Neural cell (in vitro differentiated cells): ENCODE results near the gene CORO2A. TPM values are rescaled to one million over a fixed set of nuclear protein-coding genes. Genes with fewer than 3 reads are reported as not detected.

Source experiments
- H2AFZ ChIP-seq: fragments of 200-600, 300-800 bp; sonication (generic), shearing (Covaris generic); 2 replicates; pipeline ENCODE4 v1.6.0; 2014; ENCODE audit warnings: low read depth, mild to moderate bottlenecking, antibody characterized with exemption, low read length, moderate library complexity
- H3F3A ChIP-seq: fragments of 200-600 bp; shearing (Covaris generic); 2 replicates; pipeline ENCODE4 v1.6.1; 2016; ENCODE audit warnings: mild to moderate bottlenecking, moderate library complexity, mixed read lengths, antibody characterized with exemption, low read length; ENCODE audit not compliant: insufficient read depth, poor library complexity, severe bottlenecking
- H3K27ac ChIP-seq: fragments of 200-600, 300-800 bp; sonication (generic), shearing (Covaris generic); 2 replicates; pipeline ENCODE4 v1.5.1; 2014; ENCODE audit warnings: mild to moderate bottlenecking, low read length, moderate library complexity
- H3K27me3 ChIP-seq: fragments of 300-800, 200-600 bp; sonication (generic), shearing (Covaris generic); 2 replicates; pipeline ENCODE4 v1.6.0; 2014; ENCODE audit warnings: mild to moderate bottlenecking, low read depth, low read length, moderate library complexity; ENCODE audit not compliant: insufficient read depth
- H3K36me3 ChIP-seq: fragments of 300-800, 200-600 bp; sonication (generic), shearing (Covaris generic); 2 replicates; pipeline ENCODE4 v1.5.1; 2014; ENCODE audit warnings: mild to moderate bottlenecking, antibody characterized with exemption, low read length, moderate library complexity; ENCODE audit not compliant: insufficient read depth
- H3K4me2 ChIP-seq: fragments of 300-800, 200-600 bp; sonication (generic), shearing (Covaris generic); 2 replicates; pipeline ENCODE4 v1.6.0; 2014; ENCODE audit warnings: mild to moderate bottlenecking, low read length
- H3K4me3 ChIP-seq: fragments of 300-800, 200-600 bp; sonication (generic), shearing (Covaris generic); 2 replicates; pipeline ENCODE4 v1.5.1; 2014; ENCODE audit warnings: mild to moderate bottlenecking, low read length, moderate library complexity
- H3K79me2 ChIP-seq: fragments of 200-600 bp; shearing (Covaris generic); replicated peaks from 2 replicates; pipeline ENCODE4 v1.6.0; 2014; ENCODE audit warnings: mild to moderate bottlenecking, low read length, moderate library complexity; ENCODE audit not compliant: insufficient read depth
- H3K9ac ChIP-seq: fragments of 300-800, 200-600 bp; sonication (generic), shearing (Covaris generic); 2 replicates; pipeline ENCODE4 v1.6.1; 2016; ENCODE audit warnings: mild to moderate bottlenecking, low read length, mixed read lengths
- H3K9me2 ChIP-seq: fragments of 200-600 bp; shearing (Covaris generic); 2 replicates; pipeline ENCODE4 v1.6.1; 2016; ENCODE audit warnings: mild to moderate bottlenecking, low read length, mixed read lengths; ENCODE audit not compliant: insufficient read depth
- H3K9me3 ChIP-seq: fragments of 200-600, 300-800 bp; sonication (generic), shearing (Covaris generic); 2 replicates; pipeline ENCODE4 v1.6.1; 2016; ENCODE audit warnings: mild to moderate bottlenecking, mixed run types, low read length, moderate library complexity, mixed read lengths
- H4K20me1 ChIP-seq: fragments of 200-600 bp; shearing (Covaris generic); 2 replicates; pipeline ENCODE4 v1.6.1; 2016; ENCODE audit warnings: mild to moderate bottlenecking, mixed run types; ENCODE audit not compliant: insufficient read depth
- EP300 ChIP-seq: fragments of 450-650 bp; conservative IDR thresholded peaks from 2 replicates; pipeline ENCODE4 v1.6.1; 2014; ENCODE audit warnings: antibody characterized with exemption, mild to moderate bottlenecking, moderate library complexity; ENCODE audit not compliant: poor library complexity, severe bottlenecking
- EZH2 ChIP-seq: fragments of 200-600, 300-800 bp; shearing (Covaris generic), sonication (generic); IDR thresholded peaks from 2 replicates; pipeline ENCODE4 v1.6.1; 2014; ENCODE audit warnings: antibody characterized with exemption, low read length, borderline replicate concordance, mild to moderate bottlenecking; ENCODE audit not compliant: insufficient read depth, poor library complexity, severe bottlenecking
- MXI1 ChIP-seq: fragments of 450-650 bp; conservative IDR thresholded peaks from 2 replicates; pipeline ENCODE4 v1.6.1; 2014; ENCODE audit warnings: antibody characterized with exemption, mild to moderate bottlenecking; ENCODE audit not compliant: poor library complexity, severe bottlenecking
- POLR2AphosphoS5 ChIP-seq: IDR thresholded peaks from 2 replicates; pipeline ENCODE4 v1.6.1; 2012
- RAD21 ChIP-seq: fragments of 450-650 bp; conservative IDR thresholded peaks from 2 replicates; pipeline ENCODE4 v1.6.1; 2014; ENCODE audit warnings: antibody characterized with exemption, mild to moderate bottlenecking, moderate library complexity
- SMC3 ChIP-seq: fragments of 450-650 bp; conservative IDR thresholded peaks from 2 replicates; pipeline ENCODE4 v1.6.1; 2014; ENCODE audit warnings: antibody characterized with exemption, mild to moderate bottlenecking, moderate library complexity; ENCODE audit not compliant: poor library complexity
- TAF1 ChIP-seq: IDR thresholded peaks from 2 replicates; pipeline ENCODE4 v1.6.1; 2012; ENCODE audit warnings: low read depth
- polyA plus RNA-seq: library from polyadenylated mRNA; depleted of rRNA; stranded (reverse); fragments of >200 nt; gene quantifications from 2 replicates; pipeline ENCODE4 v1.2.3, GENCODE V29; 2014
- TF ChIP-seq, protein P1 (sequence below): fragments of 450-650 bp; IDR thresholded peaks from 2 replicates; pipeline ENCODE4 v1.5.1; 2014; ENCODE audit warnings: antibody characterized with exemption, mild to moderate bottlenecking, moderate library complexity; ENCODE audit not compliant: poor library complexity, severe bottlenecking
- TF ChIP-seq, protein P2 (sequence below): IDR thresholded peaks from 2 replicates; pipeline ENCODE4 v1.6.1; 2012; ENCODE audit warnings: borderline replicate concordance

Gene CORO2A
- polyA plus RNA-seq, 1 donor from 2014 or later = 1.9 TPM

DNA sequence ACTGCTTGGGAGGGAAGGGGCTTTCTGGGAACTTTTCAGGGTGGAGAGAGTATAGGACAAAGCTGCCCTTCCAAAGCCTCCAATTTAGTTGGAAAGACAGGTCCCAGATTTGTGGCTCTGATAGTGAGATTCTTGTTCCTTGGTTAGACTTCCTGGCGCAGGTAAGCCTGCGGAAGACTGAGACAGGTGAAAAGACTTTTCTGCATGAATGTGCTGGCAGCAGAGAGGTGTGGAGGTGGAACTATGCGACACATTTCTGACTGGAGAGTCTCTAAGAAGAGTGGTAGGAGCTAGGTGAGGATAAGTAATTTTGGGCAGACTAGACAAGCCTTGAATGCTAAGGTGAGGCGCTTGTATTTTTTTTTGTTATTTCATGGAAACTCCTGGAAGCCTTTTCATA is 106.0 kb downstream of the CORO2A start:
- Histone ChIP-seq H3K4me2 (no peak overlapping the region), H3K9me3 (no peaks in the 10 kb centered on the region), H3K36me3 (no peaks in the 10 kb centered on the region), H3F3A (no peaks in the 10 kb centered on the region), H4K20me1 (no peaks in the 10 kb centered on the region), H2AFZ (no peak overlapping the region), H3K27ac (no peak overlapping the region), H3K4me3 (no peak overlapping the region), H3K27me3 (no peaks in the 10 kb centered on the region), H3K9me2 (no peaks in the 10 kb centered on the region), H3K79me2 (no peaks in the 10 kb centered on the region), H3K9ac (no peak overlapping the region)
- TF ChIP-seq EP300 = no peak
- TF ChIP-seq TAF1 = no peak
- TF ChIP-seq, protein P1, sequence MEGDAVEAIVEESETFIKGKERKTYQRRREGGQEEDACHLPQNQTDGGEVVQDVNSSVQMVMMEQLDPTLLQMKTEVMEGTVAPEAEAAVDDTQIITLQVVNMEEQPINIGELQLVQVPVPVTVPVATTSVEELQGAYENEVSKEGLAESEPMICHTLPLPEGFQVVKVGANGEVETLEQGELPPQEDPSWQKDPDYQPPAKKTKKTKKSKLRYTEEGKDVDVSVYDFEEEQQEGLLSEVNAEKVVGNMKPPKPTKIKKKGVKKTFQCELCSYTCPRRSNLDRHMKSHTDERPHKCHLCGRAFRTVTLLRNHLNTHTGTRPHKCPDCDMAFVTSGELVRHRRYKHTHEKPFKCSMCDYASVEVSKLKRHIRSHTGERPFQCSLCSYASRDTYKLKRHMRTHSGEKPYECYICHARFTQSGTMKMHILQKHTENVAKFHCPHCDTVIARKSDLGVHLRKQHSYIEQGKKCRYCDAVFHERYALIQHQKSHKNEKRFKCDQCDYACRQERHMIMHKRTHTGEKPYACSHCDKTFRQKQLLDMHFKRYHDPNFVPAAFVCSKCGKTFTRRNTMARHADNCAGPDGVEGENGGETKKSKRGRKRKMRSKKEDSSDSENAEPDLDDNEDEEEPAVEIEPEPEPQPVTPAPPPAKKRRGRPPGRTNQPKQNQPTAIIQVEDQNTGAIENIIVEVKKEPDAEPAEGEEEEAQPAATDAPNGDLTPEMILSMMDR = no peak
- no peak for TF ChIP-seq POLR2AphosphoS5
- TF ChIP-seq SMC3 = no peak

DNA sequence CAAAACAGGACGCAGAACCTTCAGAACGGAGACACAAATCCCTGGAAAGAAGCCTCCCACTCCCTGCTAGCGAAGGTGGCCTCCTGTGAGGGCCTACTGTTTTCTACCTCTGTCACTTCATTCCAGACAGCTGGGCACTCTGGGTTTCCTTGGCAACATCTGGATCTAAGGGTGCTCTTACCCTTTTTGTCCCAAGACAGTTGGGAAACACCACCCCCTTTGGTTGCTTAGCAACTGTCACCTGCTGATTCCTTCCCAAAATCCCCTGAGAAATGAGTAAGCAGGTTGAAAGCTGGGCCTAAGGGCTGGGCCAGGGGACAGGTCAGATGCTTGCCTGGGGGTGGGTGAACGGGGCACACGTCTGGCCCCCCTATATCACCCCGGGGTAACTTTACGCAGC is 106.5 kb downstream of the CORO2A start:
- no peak overlapping the region for H3K27ac ChIP-seq
- no peak for TF ChIP-seq SMC3
- TF ChIP-seq, protein P2, sequence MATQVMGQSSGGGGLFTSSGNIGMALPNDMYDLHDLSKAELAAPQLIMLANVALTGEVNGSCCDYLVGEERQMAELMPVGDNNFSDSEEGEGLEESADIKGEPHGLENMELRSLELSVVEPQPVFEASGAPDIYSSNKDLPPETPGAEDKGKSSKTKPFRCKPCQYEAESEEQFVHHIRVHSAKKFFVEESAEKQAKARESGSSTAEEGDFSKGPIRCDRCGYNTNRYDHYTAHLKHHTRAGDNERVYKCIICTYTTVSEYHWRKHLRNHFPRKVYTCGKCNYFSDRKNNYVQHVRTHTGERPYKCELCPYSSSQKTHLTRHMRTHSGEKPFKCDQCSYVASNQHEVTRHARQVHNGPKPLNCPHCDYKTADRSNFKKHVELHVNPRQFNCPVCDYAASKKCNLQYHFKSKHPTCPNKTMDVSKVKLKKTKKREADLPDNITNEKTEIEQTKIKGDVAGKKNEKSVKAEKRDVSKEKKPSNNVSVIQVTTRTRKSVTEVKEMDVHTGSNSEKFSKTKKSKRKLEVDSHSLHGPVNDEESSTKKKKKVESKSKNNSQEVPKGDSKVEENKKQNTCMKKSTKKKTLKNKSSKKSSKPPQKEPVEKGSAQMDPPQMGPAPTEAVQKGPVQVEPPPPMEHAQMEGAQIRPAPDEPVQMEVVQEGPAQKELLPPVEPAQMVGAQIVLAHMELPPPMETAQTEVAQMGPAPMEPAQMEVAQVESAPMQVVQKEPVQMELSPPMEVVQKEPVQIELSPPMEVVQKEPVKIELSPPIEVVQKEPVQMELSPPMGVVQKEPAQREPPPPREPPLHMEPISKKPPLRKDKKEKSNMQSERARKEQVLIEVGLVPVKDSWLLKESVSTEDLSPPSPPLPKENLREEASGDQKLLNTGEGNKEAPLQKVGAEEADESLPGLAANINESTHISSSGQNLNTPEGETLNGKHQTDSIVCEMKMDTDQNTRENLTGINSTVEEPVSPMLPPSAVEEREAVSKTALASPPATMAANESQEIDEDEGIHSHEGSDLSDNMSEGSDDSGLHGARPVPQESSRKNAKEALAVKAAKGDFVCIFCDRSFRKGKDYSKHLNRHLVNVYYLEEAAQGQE = no peak
- no peak for TF ChIP-seq MXI1
- TF ChIP-seq RAD21 = no peak
- TF ChIP-seq EZH2 = no peak
- TF ChIP-seq POLR2AphosphoS5 = no peak
- TF ChIP-seq, protein P1 = no peak
- TF ChIP-seq TAF1 = no peak
- TF ChIP-seq EP300 = no peak

More for the DNA sequence above, 106.5 kb downstream of the CORO2A start:
- Histone ChIP-seq H3K4me3 (no peak overlapping the region), H4K20me1 (no peaks in the 10 kb centered on the region), H3F3A (no peaks in the 10 kb centered on the region), H3K36me3 (no peaks in the 10 kb centered on the region), H3K27me3 (no peaks in the 10 kb centered on the region), H3K9me3 (no peaks in the 10 kb centered on the region), H3K79me2 (no peaks in the 10 kb centered on the region), H2AFZ (no peak overlapping the region), H3K9me2 (no peaks in the 10 kb centered on the region), H3K4me2 (no peak overlapping the region), H3K9ac (no peak overlapping the region)
